ENCODE data around the gene NUDT7. TPM values are rescaled to one million over a fixed set of nuclear protein-coding genes. Genes with fewer than 3 reads are reported as not detected.

The NUDT7 gene
- polyA plus RNA-seq, 3 donors: 4.2 to 6.1 (median 5.0) TPM

DNA sequence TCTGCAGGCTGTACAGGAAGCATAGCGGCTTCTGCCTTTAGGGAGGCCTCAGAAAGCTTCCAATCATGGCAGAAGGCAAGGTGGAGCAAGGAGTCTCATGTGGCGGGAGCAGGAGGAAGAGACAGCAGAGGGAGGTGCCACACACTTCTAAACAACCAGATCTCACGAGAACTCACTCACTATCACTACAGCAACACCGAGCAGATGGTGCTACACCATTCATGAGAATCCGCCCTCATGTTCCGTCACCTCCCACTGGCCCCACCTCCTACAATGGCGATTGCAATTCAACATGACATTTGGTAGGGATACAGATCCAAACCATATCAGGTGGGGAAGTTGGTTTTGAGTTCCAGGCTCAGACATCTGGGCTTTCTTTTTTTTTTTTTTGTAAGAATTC lies 31.9 kb upstream of the NUDT7 start:
- H3K27me3 ChIP-seq (ENCODE audit: control insufficient read depth in 2 of 2, insufficient read depth in 2 of 2, low read length in 2 of 2): no peaks in the 10 kb centered on the region
- H3K27ac ChIP-seq (ENCODE audit: low read depth in 1 of 2, low read length in 2 of 2): no peak overlapping the region
- H3K36me3 Mint-ChIP-seq: no peaks in the 10 kb centered on the region
- H3K4me2 ChIP-seq (replicated peaks; ENCODE audit: extremely low read depth, low read length, poor library complexity, severe bottlenecking): no peak overlapping the region
- intact Hi-C loops (cut with micrococcal nuclease): no loop called here
- H3K27me3 Mint-ChIP-seq (ENCODE audit: low read depth in 3 of 3): peaks cover 0 to 1% (median 0%) of the 10 kb centered on the region in 3 donors
- TF ChIP-seq, protein P1, sequence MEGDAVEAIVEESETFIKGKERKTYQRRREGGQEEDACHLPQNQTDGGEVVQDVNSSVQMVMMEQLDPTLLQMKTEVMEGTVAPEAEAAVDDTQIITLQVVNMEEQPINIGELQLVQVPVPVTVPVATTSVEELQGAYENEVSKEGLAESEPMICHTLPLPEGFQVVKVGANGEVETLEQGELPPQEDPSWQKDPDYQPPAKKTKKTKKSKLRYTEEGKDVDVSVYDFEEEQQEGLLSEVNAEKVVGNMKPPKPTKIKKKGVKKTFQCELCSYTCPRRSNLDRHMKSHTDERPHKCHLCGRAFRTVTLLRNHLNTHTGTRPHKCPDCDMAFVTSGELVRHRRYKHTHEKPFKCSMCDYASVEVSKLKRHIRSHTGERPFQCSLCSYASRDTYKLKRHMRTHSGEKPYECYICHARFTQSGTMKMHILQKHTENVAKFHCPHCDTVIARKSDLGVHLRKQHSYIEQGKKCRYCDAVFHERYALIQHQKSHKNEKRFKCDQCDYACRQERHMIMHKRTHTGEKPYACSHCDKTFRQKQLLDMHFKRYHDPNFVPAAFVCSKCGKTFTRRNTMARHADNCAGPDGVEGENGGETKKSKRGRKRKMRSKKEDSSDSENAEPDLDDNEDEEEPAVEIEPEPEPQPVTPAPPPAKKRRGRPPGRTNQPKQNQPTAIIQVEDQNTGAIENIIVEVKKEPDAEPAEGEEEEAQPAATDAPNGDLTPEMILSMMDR (IDR thresholded peaks at IDR 0.05): no peak
- no peak for DNase-seq
- no peak overlapping the region for H3K27ac Mint-ChIP-seq
- no peaks in the 10 kb centered on the region for H3K4me1 ChIP-seq (ENCODE audit: control insufficient read depth in 1 of 2, insufficient read depth in 2 of 2, low read length in 2 of 2)
- no peaks in the 10 kb centered on the region for H3K36me3 ChIP-seq (replicated peaks in 1 of 2; ENCODE audit: control insufficient read depth in 1 of 2, insufficient read depth in 2 of 2, low read length in 2 of 2)
- no peaks in the 10 kb centered on the region for H4K20me1 ChIP-seq (ENCODE audit: insufficient read depth, low read length)
- no peaks in the 10 kb centered on the region for H3K79me2 ChIP-seq (ENCODE audit: insufficient read depth, low read length)
- H3K4me1 Mint-ChIP-seq: no peaks in the 10 kb centered on the region
- H3K9me3 ChIP-seq (replicated peaks in 1 of 2; ENCODE audit: control insufficient read depth in 1 of 2, insufficient read depth in 1 of 2, low read length in 2 of 2): no peaks in the 10 kb centered on the region
- H3K9me3 Mint-ChIP-seq: peaks cover 0 to 2% (median 0%) of the 10 kb centered on the region in 7 donors
- WGBS (ENCODE audit: insufficient coverage): 100% methylated on average over 2 of the region's 7 CpGs
- H3K9ac ChIP-seq (ENCODE audit: insufficient read depth, low read length, poor library complexity, severe bottlenecking): no peak overlapping the region
- H3K4me3 Mint-ChIP-seq: no peak overlapping the region
- H3K4me3 ChIP-seq (replicated peaks in 1 of 3; ENCODE audit: low read depth in 2 of 3, low read length in 3 of 3): no peak overlapping the region
- H2AFZ ChIP-seq (ENCODE audit: insufficient read depth, low read depth, low read length, poor library complexity, severe bottlenecking): no peak overlapping the region

- TF ChIP-seq, protein P1 (IDR thresholded peaks at IDR 0.05): no peak
- no peaks in the 10 kb centered on the region for H3K27me3 Mint-ChIP-seq (ENCODE audit: low read depth in 3 of 3)
- H3K9me3 Mint-ChIP-seq: peaks cover 0 to 3% (median 0%) of the 10 kb centered on the region in 7 donors
Measured at GRCh38 chr16:77692612-77693011, 29.7 kb upstream of the NUDT7 start.

More at GRCh38 chr16:77692612-77693011, 29.7 kb upstream of the NUDT7 start:
- DNase-seq: no peak
- Histone ChIP-seq H3K9me3 (replicated peaks in 1 of 2; ENCODE audit: control insufficient read depth in 1 of 2, insufficient read depth in 1 of 2, low read length in 2 of 2) (no peaks in the 10 kb centered on the region), H3K27me3 (ENCODE audit: control insufficient read depth in 2 of 2, insufficient read depth in 2 of 2, low read length in 2 of 2) (no peaks in the 10 kb centered on the region), H3K79me2 (ENCODE audit: insufficient read depth, low read length) (no peaks in the 10 kb centered on the region), H2AFZ (ENCODE audit: insufficient read depth, low read depth, low read length, poor library complexity, severe bottlenecking) (no peak overlapping the region), H3K4me2 (replicated peaks; ENCODE audit: extremely low read depth, low read length, poor library complexity, severe bottlenecking) (no peak overlapping the region), H3K36me3 (replicated peaks in 1 of 2; ENCODE audit: control insufficient read depth in 1 of 2, insufficient read depth in 2 of 2, low read length in 2 of 2) (no peaks in the 10 kb centered on the region), H3K4me3 (replicated peaks in 1 of 3; ENCODE audit: low read depth in 2 of 3, low read length in 3 of 3) (no peak overlapping the region), H3K27ac (ENCODE audit: low read depth in 1 of 2, low read length in 2 of 2) (no peak overlapping the region), H4K20me1 (ENCODE audit: insufficient read depth, low read length) (no peaks in the 10 kb centered on the region), H3K9ac (ENCODE audit: insufficient read depth, low read length, poor library complexity, severe bottlenecking) (no peak overlapping the region), H3K4me1 (ENCODE audit: control insufficient read depth in 1 of 2, insufficient read depth in 2 of 2, low read length in 2 of 2) (no peaks in the 10 kb centered on the region)
- no CpG with 5 or more reads among the region's 1 CpG for WGBS (ENCODE audit: insufficient coverage)
- no peak overlapping the region for H3K27ac Mint-ChIP-seq
- no peaks in the 10 kb centered on the region for H3K36me3 Mint-ChIP-seq
- H3K4me3 Mint-ChIP-seq: no peak overlapping the region
- intact Hi-C loops (cut with micrococcal nuclease): no loop called here
- no peaks in the 10 kb centered on the region for H3K4me1 Mint-ChIP-seq
